Neuronal stem cell (in vitro differentiated cells): ENCODE results near the gene CXCR6.

ENCODE experiments used
- DNase-seq: peaks from one replicate; pipeline ENCODE4 v3.0.0-alpha.2; 2013; ENCODE audit warnings: low spot score
- H2AFZ ChIP-seq: one replicate; pipeline ENCODE4 v1.6.1; 2013; ENCODE audit warnings: mild to moderate bottlenecking, low read length, inconsistent platforms
- H2AK5ac ChIP-seq: 2 replicates; pipeline ENCODE4 v1.6.1; 2013; ENCODE audit warnings: low read depth, mild to moderate bottlenecking, inconsistent platforms, low read length, moderate library complexity, mixed read lengths
- H2BK120ac ChIP-seq: 2 replicates; pipeline ENCODE4 v1.6.1; 2013; ENCODE audit warnings: low read depth, mild to moderate bottlenecking, inconsistent platforms, low read length, moderate library complexity, mixed read lengths
- H2BK12ac ChIP-seq: one replicate; pipeline ENCODE4 v1.6.1; 2013; ENCODE audit warnings: low read length, inconsistent platforms
- H2BK15ac ChIP-seq: 2 replicates; pipeline ENCODE4 v1.6.1; 2013; ENCODE audit warnings: mild to moderate bottlenecking, low read length, inconsistent platforms, mixed read lengths
- H2BK5ac ChIP-seq: one replicate; pipeline ENCODE4 v1.6.1; 2013; ENCODE audit warnings: inconsistent platforms, mild to moderate bottlenecking, low read length, moderate library complexity
- H3K14ac ChIP-seq: one replicate; pipeline ENCODE4 v1.6.1; 2013; ENCODE audit warnings: low read length, inconsistent platforms
- H3K18ac ChIP-seq: 2 replicates; pipeline ENCODE4 v1.6.1; 2013; ENCODE audit warnings: low read length, inconsistent platforms
- H3K23ac ChIP-seq: 2 replicates; pipeline ENCODE4 v1.6.1; 2013; ENCODE audit warnings: low read depth, mild to moderate bottlenecking, mixed read lengths, low read length, inconsistent platforms; ENCODE audit not compliant: poor library complexity
- H3K27ac ChIP-seq: replicated peaks from 3 replicates; pipeline ENCODE4 v1.5.1; 2013; ENCODE audit warnings: low read length, inconsistent platforms
- H3K27me3 ChIP-seq, 3 experiments: 2 replicates each; pipeline ENCODE4 v1.6.1; 2013; ENCODE audit warnings: low read length in 3 of 3, mild to moderate bottlenecking in 2 of 3, inconsistent platforms in 1 of 3, low read depth in 1 of 3, mixed read lengths in 1 of 3, moderate library complexity in 1 of 3; ENCODE audit not compliant: control insufficient read depth in 3 of 3, insufficient read depth in 3 of 3
- H3K36me3 ChIP-seq, 2 donors: replicated peaks in 1 of 2; 2 replicates each; pipeline ENCODE4 v1.6.1; 2013; ENCODE audit warnings: low read length in 2 of 2; ENCODE audit not compliant: control insufficient read depth in 2 of 2, insufficient read depth in 2 of 2
- H3K4ac ChIP-seq: 2 replicates; pipeline ENCODE4 v1.6.1; 2013; ENCODE audit warnings: inconsistent platforms, mild to moderate bottlenecking, low read length, moderate library complexity
- H3K4me1 ChIP-seq, 2 donors: 1 replicate in 1 of 2; 2 replicates in 1 of 2; pipeline ENCODE4 v1.6.1; 2013; ENCODE audit warnings: low read length in 2 of 2, low read depth in 1 of 2; ENCODE audit not compliant: control insufficient read depth in 2 of 2, insufficient read depth in 1 of 2
- H3K4me2 ChIP-seq: one replicate; pipeline ENCODE4 v1.6.1; 2013; ENCODE audit warnings: mild to moderate bottlenecking, low read length, inconsistent platforms; ENCODE audit not compliant: insufficient read depth, poor library complexity, severe bottlenecking
- H3K4me3 ChIP-seq, 2 donors: 2 replicates each; pipeline ENCODE4 v1.5.1; 2013; ENCODE audit warnings: low read length in 2 of 2, mild to moderate bottlenecking in 2 of 2, inconsistent platforms in 1 of 2, moderate library complexity in 1 of 2
- H3K79me1 ChIP-seq: one replicate; pipeline ENCODE4 v1.6.1; 2013; ENCODE audit warnings: low read depth, mild to moderate bottlenecking, inconsistent platforms, low read length, moderate library complexity
- H3K9ac ChIP-seq: one replicate; pipeline ENCODE4 v1.6.1; 2013; ENCODE audit warnings: mild to moderate bottlenecking, low read depth, low read length, inconsistent platforms; ENCODE audit not compliant: poor library complexity
- H3K9me3 ChIP-seq, 2 donors: replicated peaks in 1 of 2; 2 replicates each; pipeline versions ENCODE3 to v1.6.1; 2013; ENCODE audit warnings: low read length in 2 of 2, mild to moderate bottlenecking in 2 of 2, inconsistent platforms in 1 of 2, low read depth in 1 of 2, mixed read lengths in 1 of 2, moderate library complexity in 1 of 2; ENCODE audit not compliant: control insufficient read depth in 2 of 2, insufficient read depth in 1 of 2
- H4K8ac ChIP-seq: one replicate; pipeline ENCODE4 v1.6.1; 2013; ENCODE audit warnings: low read depth, mild to moderate bottlenecking, inconsistent platforms, low read length, moderate library complexity
- H4K91ac ChIP-seq: one replicate; pipeline ENCODE4 v1.6.1; 2013; ENCODE audit warnings: low read length, low read depth, mild to moderate bottlenecking, inconsistent platforms; ENCODE audit not compliant: poor library complexity
- WGBS, 2 donors: extraction: QIAGEN DNeasy Blood & Tissue Kit; methylation state at CpG; one replicate each; pipeline ENCODE4 v1.1.7; 2013; ENCODE audit warnings: missing lambda C conversion rate in 2 of 2, mixed read lengths in 1 of 2; ENCODE audit not compliant: insufficient read length in 2 of 2, insufficient replicate concordance in 1 of 2; ENCODE audit errors: extremely low coverage in 2 of 2; 5-methylcytosine and 5-hydroxymethylcytosine counted together

CXCR6 gene

DNA sequence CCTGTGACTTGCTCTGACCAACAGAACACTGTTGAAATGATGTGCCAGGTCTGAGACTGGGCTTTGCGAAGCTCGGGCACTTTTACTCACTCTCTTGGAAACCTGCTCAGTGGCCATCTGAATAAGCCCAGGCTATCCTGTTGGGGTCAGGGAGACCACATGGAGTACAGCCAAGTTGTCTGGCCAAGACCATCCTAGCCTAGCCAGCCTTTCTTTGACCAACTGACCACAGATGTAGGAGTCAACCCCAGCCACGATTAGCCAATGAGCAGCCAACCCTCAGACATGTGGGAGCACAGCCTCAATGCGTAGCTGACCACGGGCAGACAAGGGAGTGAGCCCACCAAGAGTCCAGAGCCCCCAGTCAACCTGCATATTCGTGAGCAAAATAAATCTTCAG, 30.8 kb upstream of the CXCR6 start:
- Histone ChIP-seq H3K4ac (no peak overlapping the region), H4K8ac (no peak overlapping the region), H3K27ac (no peak overlapping the region), H2BK5ac (no peak overlapping the region), H3K9ac (no peak overlapping the region), H2BK12ac (no peak overlapping the region), H4K91ac (no peak overlapping the region), H3K9me3 (no peaks in the 10 kb centered on the region), H3K23ac (no peak overlapping the region), H3K4me2 (no peak overlapping the region), H3K79me1 (no peaks in the 10 kb centered on the region), H2BK120ac (no peak overlapping the region), H2AK5ac (no peak overlapping the region), H3K4me1 (peaks cover 9 to 10% of the 10 kb centered on the region in 2 donors), H3K27me3 (no peaks in the 10 kb centered on the region), H3K14ac (no peak overlapping the region), H2AFZ (no peak overlapping the region), H3K4me3 (no peak overlapping the region), H2BK15ac (no peak overlapping the region), H3K18ac (peak overlapping the region; percentile 54), H3K36me3 (no peaks in the 10 kb centered on the region)
- DNase-seq, result no peak
- no CpG with 5 or more reads among the region's 6 CpGs for WGBS, 2 donors

DNA sequence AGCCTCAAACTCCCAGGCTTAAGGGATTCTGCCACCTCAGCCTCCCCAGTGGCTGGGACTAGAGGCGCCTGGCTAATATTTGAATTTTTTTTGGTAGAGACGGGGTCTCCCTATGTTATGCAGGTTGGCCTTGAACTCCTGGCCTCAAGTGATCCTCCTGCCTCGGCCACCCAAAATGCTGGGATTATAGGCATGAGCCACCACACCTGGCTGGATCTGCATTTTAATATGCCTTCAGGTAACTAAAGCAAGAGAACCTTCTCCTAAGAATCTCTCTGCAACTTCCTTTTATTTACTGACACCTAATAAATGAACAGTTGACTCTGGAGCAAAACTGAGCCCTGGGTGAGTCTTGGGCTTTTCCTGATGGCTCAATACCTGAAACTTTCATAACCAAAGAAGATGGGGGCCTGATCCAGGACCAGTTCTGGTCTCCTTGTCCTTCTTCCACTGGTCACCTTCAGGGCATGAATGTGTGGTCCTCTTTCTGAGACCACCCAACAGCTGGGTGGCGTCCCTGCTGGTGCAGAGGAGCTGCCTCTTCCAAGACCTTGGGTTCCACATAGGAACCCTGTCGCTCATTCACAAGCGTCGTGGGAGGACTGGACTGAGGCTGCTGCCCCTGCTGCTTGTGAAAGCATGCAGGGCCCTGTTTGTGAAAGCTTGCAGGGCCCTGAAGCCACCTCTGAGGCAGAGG, 28.8 kb upstream of the CXCR6 start:
- Histone ChIP-seq H3K18ac (no peak overlapping the region), H3K23ac (no peak overlapping the region), H4K91ac (no peak overlapping the region), H2AFZ (no peak overlapping the region), H3K9me3 (no peaks in the 10 kb centered on the region), H2BK5ac (no peak overlapping the region), H3K79me1 (no peaks in the 10 kb centered on the region), H2BK120ac (no peak overlapping the region), H3K4me1 (peaks cover 9 to 10% of the 10 kb centered on the region in 2 donors), H3K4ac (no peak overlapping the region), H2BK12ac (no peak overlapping the region), H2BK15ac (no peak overlapping the region), H3K9ac (no peak overlapping the region), H2AK5ac (peak overlapping the region; percentile 1), H4K8ac (no peak overlapping the region), H3K4me3 (no peak overlapping the region), H3K14ac (no peak overlapping the region), H3K27ac (no peak overlapping the region), H3K4me2 (no peak overlapping the region), H3K36me3 (peaks cover 0 to 5% of the 10 kb centered on the region in 2 donors), H3K27me3 (no peaks in the 10 kb centered on the region)
- no CpG with 5 or more reads among the region's 7 CpGs for WGBS, 2 donors
- DNase-seq, result no peak

DNA sequence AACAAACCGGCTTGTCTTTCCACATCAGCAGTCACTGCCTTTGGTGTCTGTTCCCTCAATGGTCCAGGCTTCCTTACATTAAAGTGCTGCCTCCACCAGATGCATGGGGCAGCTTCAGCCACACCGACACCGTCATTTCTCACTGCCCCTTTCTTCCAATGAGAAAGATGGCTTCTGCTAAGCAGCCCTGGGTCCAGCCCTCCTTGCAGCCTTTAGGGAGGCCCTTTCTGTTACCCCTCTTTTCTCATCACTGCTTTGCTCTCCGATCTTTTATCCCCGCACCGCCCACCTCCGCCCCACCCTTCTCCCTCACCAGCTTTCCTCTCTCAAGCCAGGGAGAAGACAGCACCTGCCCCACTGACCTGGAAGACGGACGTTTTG, 28.2 kb upstream of the CXCR6 start:
- no peak overlapping the region for H3K4me2 ChIP-seq
- no peak overlapping the region for H2BK5ac ChIP-seq
- no peak overlapping the region for H3K9ac ChIP-seq
- H3K4me3 ChIP-seq, result no peak overlapping the region
- no peak for DNase-seq
- H3K4ac ChIP-seq, result no peak overlapping the region
- H3K18ac ChIP-seq, result no peak overlapping the region
- no peaks in the 10 kb centered on the region for H3K9me3 ChIP-seq
- no peak overlapping the region for H2BK120ac ChIP-seq
- no peaks in the 10 kb centered on the region for H3K27me3 ChIP-seq
- H3K79me1 ChIP-seq, result no peaks in the 10 kb centered on the region
- H4K8ac ChIP-seq, result no peak overlapping the region
- no peak overlapping the region for H4K91ac ChIP-seq
- 100% methylated on average over 2 of the region's 9 CpGs; no CpG with 5 or more reads in 1 of the 2 donors for WGBS, 2 donors
- no peak overlapping the region for H2BK15ac ChIP-seq
- H3K27ac ChIP-seq, result no peak overlapping the region
- H3K36me3 ChIP-seq, result peaks cover 2 to 11% of the 10 kb centered on the region in 2 donors
- peak overlapping the region; percentile 1 for H2AK5ac ChIP-seq
- H3K23ac ChIP-seq, result no peak overlapping the region
- H3K4me1 ChIP-seq, result peaks cover 9 to 10% of the 10 kb centered on the region in 2 donors
- no peak overlapping the region for H2AFZ ChIP-seq
- no peak overlapping the region for H2BK12ac ChIP-seq
- no peak overlapping the region for H3K14ac ChIP-seq

DNA sequence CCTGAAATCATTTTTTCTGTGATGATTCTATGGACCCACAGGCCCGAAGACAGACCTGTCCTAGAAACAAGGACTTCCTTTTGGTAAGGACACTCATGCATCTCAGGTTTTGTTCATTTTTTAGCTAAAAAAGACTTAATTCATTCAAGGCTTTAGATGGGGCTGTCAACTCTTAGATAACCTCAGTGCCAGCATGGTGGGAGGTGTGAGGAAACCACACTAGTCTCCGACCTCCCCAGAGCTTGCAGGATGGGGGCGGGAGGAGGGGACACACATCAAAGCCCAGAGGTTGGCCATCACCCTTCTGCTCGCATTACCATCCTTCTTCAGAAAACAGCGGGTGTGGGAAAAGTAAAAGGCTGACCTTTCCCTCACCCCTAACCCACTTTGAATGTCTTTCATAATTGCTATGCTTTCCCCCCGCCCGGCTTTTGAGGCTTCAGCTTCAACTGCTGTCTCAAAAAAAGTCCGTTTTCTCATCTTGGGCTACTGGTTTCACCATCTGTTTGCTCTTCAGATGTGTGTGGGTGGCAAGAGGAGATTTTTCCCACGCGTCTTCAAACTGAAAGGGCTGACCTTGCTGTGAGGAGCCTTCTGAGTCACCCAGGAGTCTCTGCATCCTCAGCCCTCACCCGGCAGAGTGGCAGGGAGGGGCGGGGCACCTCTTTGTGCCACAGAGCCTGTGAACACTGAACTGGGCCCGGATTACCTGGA, 27.6 kb upstream of the CXCR6 start:
- no peak overlapping the region for H3K23ac ChIP-seq
- no peak overlapping the region for H4K91ac ChIP-seq
- no peak overlapping the region for H2BK15ac ChIP-seq
- no peak overlapping the region for H3K4me3 ChIP-seq
- peak overlapping the region; percentile 17 for H2BK5ac ChIP-seq
- no peak overlapping the region for H4K8ac ChIP-seq
- no CpG with 5 or more reads among the region's 13 CpGs for WGBS, 2 donors
- no peaks in the 10 kb centered on the region for H3K9me3 ChIP-seq
- H3K27ac ChIP-seq, result no peak overlapping the region
- peaks cover 9 to 10% of the 10 kb centered on the region in 2 donors for H3K4me1 ChIP-seq
- peak overlapping the region; percentile 52 for H2AFZ ChIP-seq
- H2BK12ac ChIP-seq, result no peak overlapping the region
- no peak overlapping the region for H2AK5ac ChIP-seq
- H2BK120ac ChIP-seq, result no peak overlapping the region
- no peak overlapping the region for H3K9ac ChIP-seq
- H3K27me3 ChIP-seq, result no peaks in the 10 kb centered on the region
- no peak overlapping the region for H3K18ac ChIP-seq
- H3K79me1 ChIP-seq, result no peaks in the 10 kb centered on the region
- H3K14ac ChIP-seq, result no peak overlapping the region
- H3K4me2 ChIP-seq, result no peak overlapping the region
- DNase-seq, result no peak
- H3K36me3 ChIP-seq, result peaks cover 3 to 17% of the 10 kb centered on the region in 2 donors
- no peak overlapping the region for H3K4ac ChIP-seq
